ENCODE results near the gene HIVEP1. TPM values are rescaled to one million over a fixed set of nuclear protein-coding genes. Genes with fewer than 3 reads are reported as not detected.

The HIVEP1 gene
- total and polyA plus RNA-seq, 4 donors = 2.7 to 27.2 (median 6.2) TPM

- Histone ChIP-seq H3K9ac (ENCODE audit: low read depth in 1 of 2, low read length in 2 of 2) (no peak overlapping the region), H3K27ac (ENCODE audit: low read depth in 1 of 2, low read length in 2 of 2) (no peak overlapping the region), H3K27me3 (ENCODE audit: control insufficient read depth in 4 of 4, insufficient read depth in 4 of 4, low read length in 3 of 4) (no peaks in the 10 kb centered on the region), H3K36me3 (ENCODE audit: control insufficient read depth in 4 of 4, insufficient read depth in 3 of 4, low read depth in 1 of 4, low read length in 3 of 4) (peaks cover 0 to 7% (median 3%) of the 10 kb centered on the region in 4 donors), H3K4me3 (ENCODE audit: low read depth in 1 of 3, low read length in 3 of 3) (no peak overlapping the region), H3K4me1 (ENCODE audit: control insufficient read depth in 4 of 4, insufficient read depth in 4 of 4, low read length in 3 of 4) (no peaks in the 10 kb centered on the region), H3K9me3 (ENCODE audit: control insufficient read depth in 4 of 4, low read length in 3 of 4) (no peaks in the 10 kb centered on the region)
- TF ChIP-seq RAD21 (IDR thresholded peaks at IDR 0.05) = peak; percentile 74
- TF ChIP-seq, protein P1, sequence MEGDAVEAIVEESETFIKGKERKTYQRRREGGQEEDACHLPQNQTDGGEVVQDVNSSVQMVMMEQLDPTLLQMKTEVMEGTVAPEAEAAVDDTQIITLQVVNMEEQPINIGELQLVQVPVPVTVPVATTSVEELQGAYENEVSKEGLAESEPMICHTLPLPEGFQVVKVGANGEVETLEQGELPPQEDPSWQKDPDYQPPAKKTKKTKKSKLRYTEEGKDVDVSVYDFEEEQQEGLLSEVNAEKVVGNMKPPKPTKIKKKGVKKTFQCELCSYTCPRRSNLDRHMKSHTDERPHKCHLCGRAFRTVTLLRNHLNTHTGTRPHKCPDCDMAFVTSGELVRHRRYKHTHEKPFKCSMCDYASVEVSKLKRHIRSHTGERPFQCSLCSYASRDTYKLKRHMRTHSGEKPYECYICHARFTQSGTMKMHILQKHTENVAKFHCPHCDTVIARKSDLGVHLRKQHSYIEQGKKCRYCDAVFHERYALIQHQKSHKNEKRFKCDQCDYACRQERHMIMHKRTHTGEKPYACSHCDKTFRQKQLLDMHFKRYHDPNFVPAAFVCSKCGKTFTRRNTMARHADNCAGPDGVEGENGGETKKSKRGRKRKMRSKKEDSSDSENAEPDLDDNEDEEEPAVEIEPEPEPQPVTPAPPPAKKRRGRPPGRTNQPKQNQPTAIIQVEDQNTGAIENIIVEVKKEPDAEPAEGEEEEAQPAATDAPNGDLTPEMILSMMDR (IDR thresholded peaks at IDR 0.05; ENCODE audit: low read depth, low read length, missing input control) = peak; percentile 22
- no peak for TF ChIP-seq FOXA2 (IDR thresholded peaks at IDR 0.05)
- WGBS = 73% methylated on average over 7 of the region's 7 CpGs
- no peak for DNase-seq (ENCODE audit: low spot score)
These were observed 138.8 kb downstream of the HIVEP1 start for GRCh38 chr6:12150812-12151432.

GRCh38 chr6:12151433-12151820, 139.3 kb downstream of the HIVEP1 start:
- peaks cover 0 to 7% (median 3%) of the 10 kb centered on the region in 4 donors for H3K36me3 ChIP-seq (ENCODE audit: control insufficient read depth in 4 of 4, insufficient read depth in 3 of 4, low read depth in 1 of 4, low read length in 3 of 4)
- no peaks in the 10 kb centered on the region for H3K9me3 ChIP-seq (ENCODE audit: control insufficient read depth in 4 of 4, low read length in 3 of 4)
- H3K4me1 ChIP-seq (ENCODE audit: control insufficient read depth in 4 of 4, insufficient read depth in 4 of 4, low read length in 3 of 4) = no peaks in the 10 kb centered on the region
- H3K9ac ChIP-seq (ENCODE audit: low read depth in 1 of 2, low read length in 2 of 2) = no peak overlapping the region
- 79% methylated on average over 2 of the region's 2 CpGs for WGBS
- TF ChIP-seq FOXA1 (IDR thresholded peaks at IDR 0.05) (no peak), YY1 (IDR thresholded peaks at IDR 0.05) (no peak), MAX (IDR thresholded peaks at IDR 0.05) (no peak), SP1 (IDR thresholded peaks at IDR 0.05) (no peak), EGR1 (IDR thresholded peaks at IDR 0.05; ENCODE audit: low read depth in 2 of 2) (no peak), GABPA (IDR thresholded peaks at IDR 0.05 in 1 of 2, conservative IDR thresholded peaks at IDR 0.05 in 1 of 2) (no peak), HNF4A (conservative IDR thresholded peaks at IDR 0.05) (no peak), ATF3 (IDR thresholded peaks at IDR 0.05) (no peak), RAD21 (IDR thresholded peaks at IDR 0.05) (no peak), TAF1 (conservative IDR thresholded peaks at IDR 0.05) (no peak)
- TF ChIP-seq, protein P1 (IDR thresholded peaks at IDR 0.05; ENCODE audit: low read depth, low read length, missing input control) = no peak
- DNase-seq (ENCODE audit: low spot score) = no peak
- no peak overlapping the region for H3K27ac ChIP-seq (ENCODE audit: low read depth in 1 of 2, low read length in 2 of 2)
- no peaks in the 10 kb centered on the region for H3K27me3 ChIP-seq (ENCODE audit: control insufficient read depth in 4 of 4, insufficient read depth in 4 of 4, low read length in 3 of 4)
- H3K4me3 ChIP-seq (ENCODE audit: low read depth in 1 of 3, low read length in 3 of 3) = no peak overlapping the region
